Keratinocyte (primary cell): ENCODE data around the gene PLG.

Experiments
- CTCF ChIP-seq, 3 experiments: IDR thresholded peaks in 1 of 3; conservative IDR thresholded peaks in 1 of 3; optimal IDR thresholded peaks in 1 of 3; 2 replicates in 2 of 3; 3 replicates in 1 of 3; pipeline versions ENCODE3 to v1.5.1; 2011; ENCODE audit warnings: low read length in 3 of 3, mild to moderate bottlenecking in 3 of 3, moderate library complexity in 2 of 3, control low read depth in 1 of 3, inconsistent platforms in 1 of 3; ENCODE audit not compliant: insufficient read depth in 2 of 3; ENCODE audit errors: extremely low read depth in 1 of 3
- EZH2 ChIP-seq: IDR thresholded peaks from one replicate; pipeline ENCODE4 v1.6.1; 2012; ENCODE audit warnings: inconsistent platforms, mild to moderate bottlenecking, low read length, moderate library complexity

- TF ChIP-seq CTCF (optimal IDR thresholded peaks at IDR 0.05 in 1 of 3, IDR thresholded peaks at IDR 0.05 in 1 of 3, conservative IDR thresholded peaks at IDR 0.05 in 1 of 3; ENCODE audit: extremely low read depth in 1 of 3, insufficient read depth in 2 of 3, low read length in 3 of 3) (no peak), EZH2 (no peak)
Measured at GRCh38 chr6:160768101-160768500, 66.1 kb downstream of the PLG start.
